ENCODE data around the gene FARSB. TPM values are rescaled to one million over a fixed set of nuclear protein-coding genes. Genes with fewer than 3 reads are reported as not detected.

Gene FARSB
- total RNA-seq, 2 donors from 2014 or later = 7.6 to 11.4 TPM

DNA sequence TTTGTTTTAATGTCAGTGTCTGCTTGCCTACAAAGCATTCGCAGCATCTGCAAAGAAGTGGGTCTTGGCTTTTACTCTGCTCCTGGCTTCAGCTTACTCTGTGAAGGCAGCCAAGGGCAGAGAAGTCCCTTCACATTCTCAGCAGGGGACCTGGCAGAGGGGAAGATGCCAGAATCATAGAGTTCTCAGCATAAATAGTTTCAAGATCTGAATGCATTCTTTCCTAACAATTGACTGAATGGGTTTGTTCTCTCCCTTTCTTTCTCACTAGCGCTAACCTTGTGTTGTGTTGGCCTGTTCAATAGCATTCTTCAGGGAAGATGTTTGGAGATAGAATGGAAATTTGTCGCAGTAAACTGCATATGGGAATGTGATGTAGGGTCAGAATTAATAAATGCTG is 106.9 kb downstream of the FARSB start:
- Histone ChIP-seq H3K4me1 (no peaks in the 10 kb centered on the region), H3K9me3 (no peaks in the 10 kb centered on the region), H3K36me3 (replicated peaks in 1 of 2; ENCODE audit: insufficient read depth in 1 of 2, low read depth in 2 of 2) (no peaks in the 10 kb centered on the region), H3K4me3 (no peak overlapping the region), H3K27ac (no peak overlapping the region), H3K27me3 (no peaks in the 10 kb centered on the region)
- no peak for DNase-seq
- no peak for ATAC-seq
- 71 to 73% methylated on average over 3 of the region's 3 CpGs for WGBS, 2 donors
- intact Hi-C loops (cut with DNase I) = no loop called here
- no peak for TF ChIP-seq POLR2A (IDR thresholded peaks at IDR 0.05)
- TF ChIP-seq, protein P1, sequence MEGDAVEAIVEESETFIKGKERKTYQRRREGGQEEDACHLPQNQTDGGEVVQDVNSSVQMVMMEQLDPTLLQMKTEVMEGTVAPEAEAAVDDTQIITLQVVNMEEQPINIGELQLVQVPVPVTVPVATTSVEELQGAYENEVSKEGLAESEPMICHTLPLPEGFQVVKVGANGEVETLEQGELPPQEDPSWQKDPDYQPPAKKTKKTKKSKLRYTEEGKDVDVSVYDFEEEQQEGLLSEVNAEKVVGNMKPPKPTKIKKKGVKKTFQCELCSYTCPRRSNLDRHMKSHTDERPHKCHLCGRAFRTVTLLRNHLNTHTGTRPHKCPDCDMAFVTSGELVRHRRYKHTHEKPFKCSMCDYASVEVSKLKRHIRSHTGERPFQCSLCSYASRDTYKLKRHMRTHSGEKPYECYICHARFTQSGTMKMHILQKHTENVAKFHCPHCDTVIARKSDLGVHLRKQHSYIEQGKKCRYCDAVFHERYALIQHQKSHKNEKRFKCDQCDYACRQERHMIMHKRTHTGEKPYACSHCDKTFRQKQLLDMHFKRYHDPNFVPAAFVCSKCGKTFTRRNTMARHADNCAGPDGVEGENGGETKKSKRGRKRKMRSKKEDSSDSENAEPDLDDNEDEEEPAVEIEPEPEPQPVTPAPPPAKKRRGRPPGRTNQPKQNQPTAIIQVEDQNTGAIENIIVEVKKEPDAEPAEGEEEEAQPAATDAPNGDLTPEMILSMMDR (IDR thresholded peaks at IDR 0.05) = no peak

- Histone ChIP-seq H3K27me3 (no peaks in the 10 kb centered on the region), H3K36me3 (replicated peaks in 1 of 2; ENCODE audit: insufficient read depth in 1 of 2, low read depth in 2 of 2) (no peaks in the 10 kb centered on the region), H3K4me1 (no peaks in the 10 kb centered on the region), H3K27ac (no peak overlapping the region), H3K9me3 (no peaks in the 10 kb centered on the region), H3K4me3 (no peak overlapping the region)
- no peak for ATAC-seq
- intact Hi-C loops (cut with DNase I) = no loop called here
- no peak for TF ChIP-seq POLR2A (IDR thresholded peaks at IDR 0.05)
- TF ChIP-seq, protein P1 (IDR thresholded peaks at IDR 0.05) = no peak
- WGBS, 2 donors = 73 to 85% methylated on average over 5 of the region's 5 CpGs
- no peak for DNase-seq
Observed at GRCh38 chr2:222547083-222547482, 108.8 kb downstream of the FARSB start.

GRCh38 chr2:222545823-222546795 is 109.8 kb downstream of the FARSB start:
- Histone ChIP-seq H3K4me1 (no peaks in the 10 kb centered on the region), H3K9me3 (no peaks in the 10 kb centered on the region), H3K4me3 (no peak overlapping the region), H3K27ac (peak overlapping the region in 1 of 4 donors; percentile 36), H3K36me3 (replicated peaks in 1 of 2; ENCODE audit: insufficient read depth in 1 of 2, low read depth in 2 of 2) (no peaks in the 10 kb centered on the region), H3K27me3 (no peaks in the 10 kb centered on the region)
- ATAC-seq (no peak), DNase-seq (no peak)
- TF ChIP-seq, protein P1 (IDR thresholded peaks at IDR 0.05) = no peak
- TF ChIP-seq POLR2A (IDR thresholded peaks at IDR 0.05) = no peak
- 70 to 74% methylated on average over 6 of the region's 6 CpGs for WGBS, 2 donors
- intact Hi-C loops (cut with DNase I) = no loop called here

GRCh38 chr2:222544661-222545060 is 111.2 kb downstream of the FARSB start:
- H3K27me3 ChIP-seq = no peaks in the 10 kb centered on the region
- H3K4me1 ChIP-seq = no peaks in the 10 kb centered on the region
- no peak for ATAC-seq
- TF ChIP-seq, protein P1 (IDR thresholded peaks at IDR 0.05) = no peak
- TF ChIP-seq POLR2A (IDR thresholded peaks at IDR 0.05) = no peak
- H3K27ac ChIP-seq = no peak overlapping the region
- no peaks in the 10 kb centered on the region for H3K36me3 ChIP-seq (replicated peaks in 1 of 2; ENCODE audit: insufficient read depth in 1 of 2, low read depth in 2 of 2)
- no peak for DNase-seq
- no peaks in the 10 kb centered on the region for H3K9me3 ChIP-seq
- 75 to 84% methylated on average over 1 of the region's 1 CpG for WGBS, 2 donors
- intact Hi-C loops (cut with DNase I) = no loop called here
- no peak overlapping the region for H3K4me3 ChIP-seq

Measured in body of pancreas (tissue), 4 donors.